ENCODE data around the gene PHF1. TPM values are rescaled to one million over a fixed set of nuclear protein-coding genes. Genes with fewer than 3 reads are reported as not detected.

Gene PHF1
- total and polyA plus RNA-seq, 9 donors = 80.7 to 182 (median 123) TPM

- Histone ChIP-seq H3K27ac (peak overlapping the region; percentile 46 to 60), H3K9me3 (no peaks in the 10 kb centered on the region), H3K36me3 (no peaks in the 10 kb centered on the region), H3K4me3 (peak overlapping the region; percentile 46), H3K4me1 (ENCODE audit: insufficient read depth) (peaks cover 15% of the 10 kb centered on the region), H3K27me3 (no peaks in the 10 kb centered on the region)
- TF ChIP-seq POLR2A (IDR thresholded peaks at IDR 0.05) (no peak), EP300 (IDR thresholded peaks at IDR 0.05) (no peak), CTCF (IDR thresholded peaks at IDR 0.05) (no peak)
- intact Hi-C loops (cut with DNase I) = loop anchor here in 1 of 4 donors (10.0 kb wide), 1 partner anchor 106 kb away; the partner anchor contains the start of genes TAPBP and ZBTB22
- 45 to 54% (median 51%) methylated on average over 6 of the region's 6 CpGs for WGBS, 3 donors
- peak in 1 of 5 donors; percentile 45 for DNase-seq
These were observed 9.9 kb downstream of the PHF1 start for GRCh38 chr6:33420491-33421343.

GRCh38 chr6:33421344-33421643, 10.5 kb downstream of the PHF1 start:
- Histone ChIP-seq H3K4me1 (ENCODE audit: insufficient read depth) (peaks cover 15% of the 10 kb centered on the region), H3K36me3 (no peaks in the 10 kb centered on the region), H3K27ac (peak overlapping the region; percentile 45 to 60), H3K4me3 (no peak overlapping the region), H3K9me3 (no peaks in the 10 kb centered on the region), H3K27me3 (no peaks in the 10 kb centered on the region)
- no peak for TF ChIP-seq CTCF (IDR thresholded peaks at IDR 0.05)
- no peak for DNase-seq
- 75 to 80% (median 75%) methylated on average over 2 of the region's 2 CpGs for WGBS, 3 donors
- intact Hi-C loops (cut with DNase I) = loop anchor here in 1 of 4 donors (10.0 kb wide), 1 partner anchor 106 kb away; the partner anchor contains the start of genes TAPBP and ZBTB22

GRCh38 chr6:33423777-33424176, 13.0 kb downstream of the PHF1 start:
- intact Hi-C loops (cut with DNase I) = loop anchor here in 1 of 4 donors (10.0 kb wide), 1 partner anchor 109 kb away; the partner anchor contains the start of genes TAPBP and ZBTB22
- TF ChIP-seq CTCF (IDR thresholded peaks at IDR 0.05) (no peak), POLR2A (IDR thresholded peaks at IDR 0.05) (no peak), EP300 (IDR thresholded peaks at IDR 0.05) (no peak)
- peak overlapping the region; percentile 80 to 96 for H3K27ac ChIP-seq
- H3K4me1 ChIP-seq (ENCODE audit: insufficient read depth) = peaks cover 19% of the 10 kb centered on the region
- WGBS, 3 donors = 94 to 97% (median 97%) methylated on average over 2 of the region's 2 CpGs
- no peak overlapping the region for H3K4me3 ChIP-seq
- no peaks in the 10 kb centered on the region for H3K36me3 ChIP-seq
- DNase-seq = no peak
- H3K9me3 ChIP-seq = no peaks in the 10 kb centered on the region
- H3K27me3 ChIP-seq = no peaks in the 10 kb centered on the region

- no peaks in the 10 kb centered on the region for H3K27me3 ChIP-seq
- no peaks in the 10 kb centered on the region for H3K36me3 ChIP-seq
- peak overlapping the region; percentile 80 to 96 for H3K27ac ChIP-seq
- DNase-seq = peak; percentile 62 to 76 (median 74)
- no peak for TF ChIP-seq EP300 (IDR thresholded peaks at IDR 0.05)
- TF ChIP-seq POLR2A (IDR thresholded peaks at IDR 0.05) = peak; percentile 32
- WGBS, 3 donors = 5 to 7% (median 6%) methylated on average over 12 of the region's 12 CpGs
- peaks cover 24% of the 10 kb centered on the region for H3K4me1 ChIP-seq (ENCODE audit: insufficient read depth)
- peak overlapping the region; percentile 59 for H3K4me3 ChIP-seq
- intact Hi-C loops (cut with DNase I) = loop anchor here in 1 of 4 donors (10.0 kb wide), 1 partner anchor 110 kb away; the partner anchor contains the start of genes TAPBP and ZBTB22
- no peaks in the 10 kb centered on the region for H3K9me3 ChIP-seq
These were observed 14.2 kb downstream of the PHF1 start for GRCh38 chr6:33424855-33425667.
